ENCODE results near the gene AKR1C4.
"Not testable (repeated sequence)": the region's sequence is repeated elsewhere in the genome, so short reads cannot be mapped to it uniquely, and the experiment has no call there.

- TF ChIP-seq CTCF (IDR thresholded peaks at IDR 0.05; ENCODE audit: borderline replicate concordance, extremely low read depth, low read length, poor library complexity, severe bottlenecking); EZH2 (IDR thresholded peaks at IDR 0.05; ENCODE audit: borderline replicate concordance, low read depth, low read length, severe bottlenecking): not testable (repeated sequence)
These were observed 40.9 kb downstream of the AKR1C4 start for GRCh38 chr10:5237541-5237940.
